Endothelial cell of umbilical vein (primary cell): ENCODE results near the gene CXorf38.

Experiments used
- FOS ChIP-seq: IDR thresholded peaks from 2 replicates; pipeline ENCODE4 v1.6.1; 2011; ENCODE audit warnings: mild to moderate bottlenecking, low read length, moderate library complexity, borderline replicate concordance; ENCODE audit not compliant: insufficient read depth
- POLR2A ChIP-seq: IDR thresholded peaks from 2 replicates; pipeline ENCODE4 v1.6.1; 2012; ENCODE audit warnings: low read depth, mild to moderate bottlenecking, control low read depth, low read length
- POLR2AphosphoS5 ChIP-seq: IDR thresholded peaks from 2 replicates; pipeline ENCODE4 v1.6.1; 2012; ENCODE audit warnings: low read depth, mild to moderate bottlenecking, control low read depth, low read length, moderate library complexity; ENCODE audit not compliant: insufficient read depth
- TF ChIP-seq, protein P1 (sequence below), 2 donors: IDR thresholded peaks; 1 replicate in 1 of 2; 2 replicates in 1 of 2; pipeline ENCODE4 v1.5.1; 2011; ENCODE audit warnings: low read length in 2 of 2, mild to moderate bottlenecking in 2 of 2, moderate library complexity in 2 of 2, control low read depth in 1 of 2, inconsistent platforms in 1 of 2, low read depth in 1 of 2; ENCODE audit not compliant: insufficient read depth in 1 of 2; ENCODE audit errors: extremely low read depth in 1 of 2

- TF ChIP-seq, protein P1, sequence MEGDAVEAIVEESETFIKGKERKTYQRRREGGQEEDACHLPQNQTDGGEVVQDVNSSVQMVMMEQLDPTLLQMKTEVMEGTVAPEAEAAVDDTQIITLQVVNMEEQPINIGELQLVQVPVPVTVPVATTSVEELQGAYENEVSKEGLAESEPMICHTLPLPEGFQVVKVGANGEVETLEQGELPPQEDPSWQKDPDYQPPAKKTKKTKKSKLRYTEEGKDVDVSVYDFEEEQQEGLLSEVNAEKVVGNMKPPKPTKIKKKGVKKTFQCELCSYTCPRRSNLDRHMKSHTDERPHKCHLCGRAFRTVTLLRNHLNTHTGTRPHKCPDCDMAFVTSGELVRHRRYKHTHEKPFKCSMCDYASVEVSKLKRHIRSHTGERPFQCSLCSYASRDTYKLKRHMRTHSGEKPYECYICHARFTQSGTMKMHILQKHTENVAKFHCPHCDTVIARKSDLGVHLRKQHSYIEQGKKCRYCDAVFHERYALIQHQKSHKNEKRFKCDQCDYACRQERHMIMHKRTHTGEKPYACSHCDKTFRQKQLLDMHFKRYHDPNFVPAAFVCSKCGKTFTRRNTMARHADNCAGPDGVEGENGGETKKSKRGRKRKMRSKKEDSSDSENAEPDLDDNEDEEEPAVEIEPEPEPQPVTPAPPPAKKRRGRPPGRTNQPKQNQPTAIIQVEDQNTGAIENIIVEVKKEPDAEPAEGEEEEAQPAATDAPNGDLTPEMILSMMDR (IDR thresholded peaks at IDR 0.05; ENCODE audit: extremely low read depth in 1 of 2, insufficient read depth in 1 of 2, low read depth in 1 of 2, low read length in 2 of 2) = no peak
- TF ChIP-seq POLR2A (no peak), FOS (no peak), POLR2AphosphoS5 (no peak)
These were observed 6.2 kb upstream of the CXorf38 start for GRCh38 chrX:40653535-40653934.
